ENCODE data around the gene KANK4.
A peak's percentile ranks its signal among the peaks of the same experiment; 100 is the strongest.

The KANK4 gene

GRCh38 chr1:62336995-62337705 is 17.9 kb upstream of the KANK4 start:
- no peak for DNase-seq (ENCODE audit: low spot score)

GRCh38 chr1:62336638-62336994 is 17.4 kb upstream of the KANK4 start:
- no peak for DNase-seq (ENCODE audit: low spot score)

GRCh38 chr1:62335656-62336055 is 16.4 kb upstream of the KANK4 start:
- no peak for DNase-seq (ENCODE audit: low spot score)

- no peak for DNase-seq (ENCODE audit: low spot score)
Observed at GRCh38 chr1:62334434-62334985, 15.3 kb upstream of the KANK4 start.

GRCh38 chr1:62333441-62333840 is 14.2 kb upstream of the KANK4 start:
- peak; percentile 49 for DNase-seq (ENCODE audit: low spot score)

- no peak for DNase-seq (ENCODE audit: low spot score)
Observed at GRCh38 chr1:62327360-62328055, 8.3 kb upstream of the KANK4 start.

GRCh38 chr1:62325681-62326080 is 6.4 kb upstream of the KANK4 start:
- peak; percentile 76 for DNase-seq (ENCODE audit: low spot score)

- DNase-seq (ENCODE audit: low spot score): peak; percentile 31
Observed at GRCh38 chr1:62325081-62325480, 5.8 kb upstream of the KANK4 start.

GRCh38 chr1:62321446-62321845 is 2.2 kb upstream of the KANK4 start:
- peak; percentile 85 for DNase-seq (ENCODE audit: low spot score)

- no peak for DNase-seq (ENCODE audit: low spot score)
Observed at GRCh38 chr1:62318320-62318755, 896 bp downstream of the KANK4 start.

- no peak for DNase-seq (ENCODE audit: low spot score)
Observed at GRCh38 chr1:62317021-62317768, 2.0 kb downstream of the KANK4 start.

- no peak for DNase-seq (ENCODE audit: low spot score)
Observed at GRCh38 chr1:62316135-62316534, 3.1 kb downstream of the KANK4 start.

GRCh38 chr1:62315387-62315786 is 3.8 kb downstream of the KANK4 start:
- no peak for DNase-seq (ENCODE audit: low spot score)

- no peak for DNase-seq (ENCODE audit: low spot score)
Observed at GRCh38 chr1:62314454-62315350, 4.5 kb downstream of the KANK4 start.

GRCh38 chr1:62312698-62313097 is 6.5 kb downstream of the KANK4 start:
- DNase-seq (ENCODE audit: low spot score): no peak

- peak; percentile 48 for DNase-seq (ENCODE audit: low spot score)
Observed at GRCh38 chr1:62311473-62311943, 7.7 kb downstream of the KANK4 start.

- DNase-seq (ENCODE audit: low spot score): no peak
Observed at GRCh38 chr1:62309906-62310305, 9.3 kb downstream of the KANK4 start.

GRCh38 chr1:62308606-62309005 is 10.6 kb downstream of the KANK4 start:
- DNase-seq (ENCODE audit: low spot score): no peak

- DNase-seq (ENCODE audit: low spot score): no peak
Observed at GRCh38 chr1:62307895-62308492, 11.2 kb downstream of the KANK4 start.

- DNase-seq (ENCODE audit: low spot score): no peak
Observed at GRCh38 chr1:62307446-62307845, 11.8 kb downstream of the KANK4 start.

- DNase-seq (ENCODE audit: low spot score): no peak
Observed at GRCh38 chr1:62306065-62306464, 13.2 kb downstream of the KANK4 start.

All from kidney tubule cell (primary cell).